GM18951 (cell line): ENCODE data around the gene MGLL.

Experiments used
- POLR2A ChIP-seq: IDR thresholded peaks from 4 replicates; pipeline ENCODE4 v1.6.1; 2011; ENCODE audit warnings: mild to moderate bottlenecking; ENCODE audit not compliant: insufficient read length, insufficient read depth; ENCODE audit errors: extremely low read depth
- in situ Hi-C: fragments of 300-500 bp; cut with MboI; formaldehyde crosslinking; loops from one replicate; pipeline ENCODE4 v1.12.0; 2022; ENCODE audit warnings: low sequenced_read_pairs, mixed read lengths, inconsistent platforms; ENCODE audit not compliant: unreplicated experiment

MGLL gene

DNA sequence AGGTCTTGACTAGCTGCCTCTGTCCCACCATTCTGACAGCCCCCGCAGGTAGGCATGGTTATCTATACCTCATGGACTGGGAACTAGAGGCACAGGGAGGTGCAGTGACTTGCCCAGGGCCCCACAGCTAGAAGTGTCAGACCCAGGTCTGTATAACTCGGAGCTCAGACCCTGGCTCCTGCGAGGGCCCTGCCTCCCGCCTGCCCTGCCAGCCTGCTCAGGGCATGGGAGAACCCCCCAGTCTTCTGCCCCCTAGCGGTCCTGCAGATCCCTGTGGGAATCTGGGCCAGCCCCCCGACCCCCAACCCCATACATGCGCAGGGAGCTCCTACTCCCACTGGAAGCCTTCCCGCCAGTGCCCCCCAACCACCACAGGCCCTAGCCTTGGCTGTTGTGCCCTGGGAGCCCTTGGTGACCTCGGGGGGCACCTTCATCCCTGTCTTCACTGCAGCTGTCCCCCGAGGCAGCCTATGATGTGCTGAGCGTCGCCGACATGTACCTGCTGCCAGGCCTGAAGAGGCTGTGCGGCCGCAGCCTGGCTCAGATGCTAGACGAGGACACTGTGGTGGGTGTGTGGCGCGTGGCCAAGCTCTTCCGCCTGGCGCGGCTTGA is 142.7 kb downstream of the MGLL start:
- TF ChIP-seq POLR2A = no peak
- in situ Hi-C loops = no loop called here

DNA sequence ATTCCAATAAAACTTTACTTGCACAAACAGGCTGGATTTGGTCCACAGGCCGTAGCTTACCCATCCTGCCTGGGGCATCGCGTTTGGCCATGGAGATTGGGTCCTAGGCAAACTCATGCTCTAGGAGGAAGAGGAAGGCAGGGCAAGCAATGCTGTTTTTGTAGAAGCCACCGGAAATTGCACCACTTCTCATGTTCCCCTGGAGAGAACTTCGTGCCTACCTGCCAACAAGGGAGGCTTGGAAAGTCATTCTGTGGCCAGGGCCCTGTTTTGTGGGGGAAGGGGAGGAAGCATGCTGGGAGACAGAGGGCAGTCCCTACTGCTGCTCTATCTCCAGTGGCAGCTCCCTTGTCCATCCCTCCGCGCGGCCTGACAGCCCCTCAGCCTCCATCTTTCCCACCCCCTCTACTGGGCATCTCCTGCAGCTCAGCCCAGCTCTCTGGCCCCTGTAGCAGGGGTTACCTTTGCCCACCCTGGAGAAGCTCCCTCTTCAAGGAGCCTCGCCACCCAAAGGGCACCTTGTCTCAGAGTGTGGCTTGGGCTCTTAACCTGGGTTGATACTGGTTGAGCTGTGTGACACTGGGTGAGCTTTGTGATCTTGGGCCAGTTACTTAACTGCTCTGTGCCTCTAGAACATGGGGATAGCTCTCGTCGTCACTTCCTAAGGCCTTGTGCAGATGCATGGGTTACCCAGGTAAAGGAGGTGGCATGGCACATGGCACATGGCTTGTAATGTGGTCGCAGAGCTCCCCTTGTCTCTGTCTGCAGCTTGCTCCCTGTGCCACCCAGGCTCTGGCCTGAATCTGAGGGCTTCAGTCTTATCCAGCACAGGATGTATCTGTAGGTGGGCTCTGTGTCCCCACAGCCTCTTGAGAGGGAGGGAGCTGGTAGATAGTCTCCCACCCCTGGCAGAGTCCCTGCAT is 143.4 kb downstream of the MGLL start:
- in situ Hi-C loops = no loop called here
- TF ChIP-seq POLR2A = no peak

DNA sequence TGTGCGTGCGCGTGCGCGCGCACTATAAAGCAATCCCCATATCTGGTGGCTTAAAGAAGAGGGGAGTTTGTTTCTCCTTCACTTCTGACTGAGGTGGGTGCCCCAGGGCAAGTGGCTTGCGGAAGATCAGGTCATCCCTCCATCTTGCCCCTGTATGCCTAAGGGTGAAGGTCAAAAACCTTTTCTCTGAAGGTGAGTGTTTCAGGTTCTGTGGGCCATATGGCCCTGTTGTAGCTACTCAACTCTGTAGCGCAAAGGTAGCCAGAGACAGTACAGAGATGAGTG is 144.1 kb downstream of the MGLL start:
- in situ Hi-C loops = no loop called here

GRCh38 chr3:127677541-127678314 is 144.6 kb downstream of the MGLL start:
- in situ Hi-C loops = no loop called here
- TF ChIP-seq POLR2A = no peak

More for the DNA sequence above, 144.1 kb downstream of the MGLL start:
- no peak for TF ChIP-seq POLR2A

- no peak for TF ChIP-seq POLR2A
- in situ Hi-C loops = no loop called here
Measured at GRCh38 chr3:127676921-127677351, 145.4 kb downstream of the MGLL start.

- in situ Hi-C loops = no loop called here
- no peak for TF ChIP-seq POLR2A
Measured at GRCh38 chr3:127676456-127676855, 145.9 kb downstream of the MGLL start.

GRCh38 chr3:127675651-127676391 is 146.5 kb downstream of the MGLL start:
- in situ Hi-C loops = no loop called here
- no peak for TF ChIP-seq POLR2A

GRCh38 chr3:127674790-127675189 is 147.5 kb downstream of the MGLL start:
- no peak for TF ChIP-seq POLR2A
- in situ Hi-C loops = no loop called here

- in situ Hi-C loops = no loop called here
- no peak for TF ChIP-seq POLR2A
Measured at GRCh38 chr3:127674101-127674721, 148.1 kb downstream of the MGLL start.

GRCh38 chr3:127673191-127674100 is 148.9 kb downstream of the MGLL start:
- no peak for TF ChIP-seq POLR2A
- in situ Hi-C loops = no loop called here

DNA sequence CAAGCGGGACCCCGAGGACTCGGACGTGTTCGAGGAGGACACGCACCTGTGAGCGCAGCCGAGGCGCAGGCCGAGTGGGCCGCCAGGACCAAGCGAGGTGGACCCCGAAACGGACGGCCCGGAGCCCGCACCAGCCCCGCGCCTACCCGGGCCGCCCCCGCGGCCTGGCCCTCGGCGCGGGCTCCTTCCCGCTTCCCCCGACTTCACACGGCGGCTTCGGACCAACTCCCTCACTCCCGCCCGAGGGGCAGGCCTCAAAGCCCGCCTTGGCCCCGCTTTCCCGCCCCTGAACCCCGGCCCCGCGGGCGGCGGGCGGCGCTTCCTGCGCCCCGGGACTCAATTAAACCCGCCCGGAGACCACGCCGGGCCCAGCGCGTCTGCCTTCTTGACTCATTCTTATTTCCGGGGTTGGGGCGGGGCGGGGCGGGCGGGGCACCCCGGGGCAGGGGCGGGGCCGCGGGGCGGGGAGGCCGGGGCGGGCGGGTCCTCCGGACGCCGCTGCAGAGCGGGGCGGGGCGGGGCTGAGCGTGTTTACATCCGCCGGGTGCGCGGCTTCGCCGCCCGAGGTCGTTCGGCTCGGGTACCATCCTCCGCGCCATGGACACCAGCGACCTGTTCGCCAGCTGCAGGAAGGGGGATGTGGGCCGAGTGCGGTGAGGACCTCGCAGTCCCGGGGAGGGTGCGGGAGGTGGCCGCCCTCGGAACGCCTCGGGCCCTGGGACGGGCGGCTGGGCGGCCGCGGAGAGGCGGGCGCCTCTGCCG is 149.7 kb downstream of the MGLL start, which contains the start of gene ABTB1:
TSS of gene ABTB1 (plus strand) at position 524 of the 762 bp plus-strand sequence. CDS start at position 598, 74 bp downstream.
- TF ChIP-seq POLR2A = peak; percentile 91
- in situ Hi-C loops = no loop called here
